Fibroblast of lung (primary cell): ENCODE measurements around the gene TRIM32.

Experiments used
- EZH2 ChIP-seq: IDR thresholded peaks from 2 replicates; pipeline ENCODE4 v1.5.1; 2012; ENCODE audit warnings: low read length, control low read depth, mild to moderate bottlenecking; ENCODE audit errors: missing control alignments
- TF ChIP-seq, protein P1 (sequence below), 2 donors: IDR thresholded peaks in 1 of 2; conservative IDR thresholded peaks in 1 of 2; 1 replicate in 1 of 2; 2 replicates in 1 of 2; pipeline ENCODE4 v1.5.1; 2011 to 2012; ENCODE audit warnings: low read length in 2 of 2, control low read depth in 1 of 2, inconsistent platforms in 1 of 2, low read depth in 1 of 2, mild to moderate bottlenecking in 1 of 2

DNA sequence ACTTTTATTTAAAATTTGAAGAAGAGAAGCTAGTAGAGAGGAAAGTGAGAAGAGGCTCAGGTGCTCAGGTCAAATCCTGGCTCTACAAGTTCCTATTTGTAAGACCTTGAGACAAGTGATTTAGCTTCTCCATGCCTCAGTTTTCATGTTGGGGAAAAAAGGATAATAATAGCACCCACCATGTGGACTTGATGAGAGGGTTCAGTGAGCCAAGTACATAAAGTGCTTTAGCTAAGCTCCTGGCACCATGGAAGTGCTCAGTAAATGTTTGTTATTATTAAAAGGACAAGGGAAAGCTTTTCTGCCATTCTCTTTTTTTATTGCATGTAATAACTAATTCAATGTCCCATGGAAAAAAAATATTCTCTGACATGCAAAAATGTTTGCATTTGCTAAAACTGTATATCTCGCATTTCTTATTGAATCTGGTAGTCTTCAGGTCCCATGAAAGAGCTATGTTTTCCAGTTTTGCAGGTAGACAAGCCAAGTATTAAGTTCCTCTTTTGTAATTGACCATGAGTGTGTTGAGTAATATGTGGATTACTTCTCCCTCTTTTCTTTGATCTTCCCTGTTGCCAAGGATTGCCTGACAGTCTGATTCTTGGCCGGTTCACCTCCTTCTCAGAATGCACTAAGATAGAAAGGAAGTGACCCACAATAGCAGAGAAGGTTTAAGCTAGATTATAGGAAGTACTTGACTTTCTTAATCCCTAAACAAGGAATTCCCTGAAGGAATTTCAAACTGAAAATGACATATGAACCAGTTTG, 45.6 kb upstream of the TRIM32 start:
- TF ChIP-seq EZH2: no peak
- TF ChIP-seq, protein P1, sequence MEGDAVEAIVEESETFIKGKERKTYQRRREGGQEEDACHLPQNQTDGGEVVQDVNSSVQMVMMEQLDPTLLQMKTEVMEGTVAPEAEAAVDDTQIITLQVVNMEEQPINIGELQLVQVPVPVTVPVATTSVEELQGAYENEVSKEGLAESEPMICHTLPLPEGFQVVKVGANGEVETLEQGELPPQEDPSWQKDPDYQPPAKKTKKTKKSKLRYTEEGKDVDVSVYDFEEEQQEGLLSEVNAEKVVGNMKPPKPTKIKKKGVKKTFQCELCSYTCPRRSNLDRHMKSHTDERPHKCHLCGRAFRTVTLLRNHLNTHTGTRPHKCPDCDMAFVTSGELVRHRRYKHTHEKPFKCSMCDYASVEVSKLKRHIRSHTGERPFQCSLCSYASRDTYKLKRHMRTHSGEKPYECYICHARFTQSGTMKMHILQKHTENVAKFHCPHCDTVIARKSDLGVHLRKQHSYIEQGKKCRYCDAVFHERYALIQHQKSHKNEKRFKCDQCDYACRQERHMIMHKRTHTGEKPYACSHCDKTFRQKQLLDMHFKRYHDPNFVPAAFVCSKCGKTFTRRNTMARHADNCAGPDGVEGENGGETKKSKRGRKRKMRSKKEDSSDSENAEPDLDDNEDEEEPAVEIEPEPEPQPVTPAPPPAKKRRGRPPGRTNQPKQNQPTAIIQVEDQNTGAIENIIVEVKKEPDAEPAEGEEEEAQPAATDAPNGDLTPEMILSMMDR (conservative IDR thresholded peaks at IDR 0.05 in 1 of 2, IDR thresholded peaks at IDR 0.05 in 1 of 2; ENCODE audit: low read depth in 1 of 2, low read length in 2 of 2): no peak
